Mesothelial cell of epicardium (in vitro differentiated cells): ENCODE measurements around the gene SLC22A5. TPM values are rescaled to one million over a fixed set of nuclear protein-coding genes. Genes with fewer than 3 reads are reported as not detected.

Experiments used
- DNase-seq, 2 experiments: peaks; one replicate each; pipeline ENCODE4 v3.0.0; 2021; ENCODE audit warnings: low spot score in 2 of 2; ENCODE audit not compliant: unreplicated experiment in 2 of 2
- H3K27ac Mint-ChIP-seq: 2 replicates; pipeline ENCODE4 v1.8.0; 2021; ENCODE audit warnings: mixed read lengths
- H3K27me3 Mint-ChIP-seq: 2 replicates; pipeline ENCODE4 v1.8.0; 2021; ENCODE audit warnings: low read depth, mixed read lengths
- H3K36me3 Mint-ChIP-seq: 2 replicates; pipeline ENCODE4 v1.8.0; 2021; ENCODE audit warnings: mixed read lengths
- H3K4me1 Mint-ChIP-seq: 2 replicates; pipeline ENCODE4 v1.8.0; 2021; ENCODE audit warnings: mixed read lengths
- H3K4me3 Mint-ChIP-seq: 2 replicates; pipeline ENCODE4 v1.8.0; 2021; ENCODE audit warnings: mild to moderate bottlenecking, moderate library complexity, mixed read lengths
- H3K9me3 Mint-ChIP-seq: 2 replicates; pipeline ENCODE4 v1.8.0; 2021; ENCODE audit warnings: mixed read lengths
- total RNA-seq: library from RNA; stranded (reverse); gene quantifications from 3 replicates; pipeline ENCODE4 v1.2.1, GENCODE V29; 2021
- TF ChIP-seq, protein P1 (sequence below): fragments of 200-600 bp; sonication (generic); IDR thresholded peaks from one replicate; pipeline ENCODE4 v1.5.0; 2021; ENCODE audit warnings: antibody characterized with exemption; ENCODE audit not compliant: unreplicated experiment

Gene SLC22A5
- total RNA-seq, 1 donor from 2014 or later, result 31.1 TPM

DNA sequence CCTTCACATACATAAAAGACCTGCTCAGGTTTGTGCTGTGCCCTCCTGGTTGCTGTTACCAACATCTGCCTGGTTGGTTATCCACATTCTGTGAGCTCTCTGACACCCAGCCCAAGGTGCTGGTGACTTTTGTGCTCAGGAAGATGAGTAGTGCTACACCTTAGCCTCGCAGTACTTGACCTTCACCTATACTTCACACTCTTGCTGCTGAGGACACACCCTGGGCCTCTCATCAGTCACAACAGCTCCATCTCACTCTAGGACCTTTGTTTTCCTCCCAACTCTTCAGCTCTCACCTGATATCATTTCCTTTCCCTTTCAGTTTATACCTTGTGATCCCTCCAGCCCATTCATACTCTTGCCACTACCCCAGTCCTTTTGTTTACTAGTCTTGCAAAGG lies 10.7 kb upstream of the SLC22A5 start:
- H3K27ac Mint-ChIP-seq, result no peak overlapping the region
- peaks cover 40% of the 10 kb centered on the region for H3K36me3 Mint-ChIP-seq
- H3K4me1 Mint-ChIP-seq, result peaks cover 5% of the 10 kb centered on the region
- no peak overlapping the region for H3K4me3 Mint-ChIP-seq
- peaks cover 13% of the 10 kb centered on the region for H3K9me3 Mint-ChIP-seq
- H3K27me3 Mint-ChIP-seq, result no peaks in the 10 kb centered on the region
- DNase-seq, result no peak
- TF ChIP-seq, protein P1, sequence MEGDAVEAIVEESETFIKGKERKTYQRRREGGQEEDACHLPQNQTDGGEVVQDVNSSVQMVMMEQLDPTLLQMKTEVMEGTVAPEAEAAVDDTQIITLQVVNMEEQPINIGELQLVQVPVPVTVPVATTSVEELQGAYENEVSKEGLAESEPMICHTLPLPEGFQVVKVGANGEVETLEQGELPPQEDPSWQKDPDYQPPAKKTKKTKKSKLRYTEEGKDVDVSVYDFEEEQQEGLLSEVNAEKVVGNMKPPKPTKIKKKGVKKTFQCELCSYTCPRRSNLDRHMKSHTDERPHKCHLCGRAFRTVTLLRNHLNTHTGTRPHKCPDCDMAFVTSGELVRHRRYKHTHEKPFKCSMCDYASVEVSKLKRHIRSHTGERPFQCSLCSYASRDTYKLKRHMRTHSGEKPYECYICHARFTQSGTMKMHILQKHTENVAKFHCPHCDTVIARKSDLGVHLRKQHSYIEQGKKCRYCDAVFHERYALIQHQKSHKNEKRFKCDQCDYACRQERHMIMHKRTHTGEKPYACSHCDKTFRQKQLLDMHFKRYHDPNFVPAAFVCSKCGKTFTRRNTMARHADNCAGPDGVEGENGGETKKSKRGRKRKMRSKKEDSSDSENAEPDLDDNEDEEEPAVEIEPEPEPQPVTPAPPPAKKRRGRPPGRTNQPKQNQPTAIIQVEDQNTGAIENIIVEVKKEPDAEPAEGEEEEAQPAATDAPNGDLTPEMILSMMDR, result no peak

DNA sequence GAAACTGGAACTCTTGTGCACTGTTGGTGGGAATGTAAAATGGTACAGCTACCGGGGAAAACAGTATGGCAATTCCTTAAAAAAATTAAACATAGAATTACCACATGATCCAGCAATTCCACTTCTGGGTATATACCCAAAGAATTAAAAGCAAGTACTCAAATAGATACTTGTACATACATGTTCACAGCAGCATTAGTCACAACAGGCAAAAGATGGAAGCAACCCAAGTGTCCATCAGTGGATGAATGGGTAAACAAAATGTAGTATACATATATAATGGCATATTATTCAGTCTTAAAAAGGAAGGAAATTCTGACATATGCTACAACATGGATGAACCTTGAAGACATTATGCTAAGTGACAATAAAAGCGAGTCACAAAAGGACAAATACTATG lies 7.4 kb upstream of the SLC22A5 start:
- TF ChIP-seq, protein P1, result no peak
- H3K4me1 Mint-ChIP-seq, result peaks cover 13% of the 10 kb centered on the region

DNA sequence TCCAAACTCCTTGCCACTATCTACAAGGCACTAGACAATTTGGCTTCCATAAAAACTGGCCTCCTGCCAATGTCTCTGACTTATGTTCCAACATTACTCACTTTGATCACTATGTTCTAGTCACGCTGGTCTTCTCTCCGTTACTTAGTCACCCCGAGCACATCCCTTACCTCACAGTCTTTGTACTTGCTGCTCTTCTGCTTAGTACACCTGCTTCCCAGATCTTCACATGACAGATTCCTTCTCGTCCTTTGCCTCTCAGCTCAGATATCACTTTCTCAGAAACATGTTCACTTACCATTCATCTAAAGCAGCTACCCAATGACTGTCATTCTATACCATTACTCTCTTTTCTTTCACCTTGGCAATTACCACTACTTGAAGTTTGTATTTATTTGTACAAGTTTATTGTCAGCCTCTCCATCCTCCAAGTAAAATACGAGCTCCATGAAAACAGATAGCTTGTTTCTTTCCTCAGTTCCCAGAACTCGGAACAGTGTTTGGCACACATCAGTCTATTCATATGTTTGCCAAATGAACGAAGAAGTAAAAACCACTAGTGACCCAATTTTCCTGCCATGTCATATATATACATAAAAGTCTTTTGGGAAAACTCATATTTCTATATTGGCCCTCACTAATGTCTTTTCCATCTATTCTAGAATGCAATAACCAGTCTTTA lies 5.9 kb upstream of the SLC22A5 start:
- Mint-ChIP-seq H3K27ac (peak overlapping the region; percentile 62), H3K4me3 (no peak overlapping the region)

More for the DNA sequence above, 7.4 kb upstream of the SLC22A5 start:
- no peak overlapping the region for H3K4me3 Mint-ChIP-seq
- DNase-seq, result no peak
- H3K27me3 Mint-ChIP-seq, result no peaks in the 10 kb centered on the region
- peaks cover 45% of the 10 kb centered on the region for H3K36me3 Mint-ChIP-seq
- H3K9me3 Mint-ChIP-seq, result peaks cover 17% of the 10 kb centered on the region
- H3K27ac Mint-ChIP-seq, result no peak overlapping the region

DNA sequence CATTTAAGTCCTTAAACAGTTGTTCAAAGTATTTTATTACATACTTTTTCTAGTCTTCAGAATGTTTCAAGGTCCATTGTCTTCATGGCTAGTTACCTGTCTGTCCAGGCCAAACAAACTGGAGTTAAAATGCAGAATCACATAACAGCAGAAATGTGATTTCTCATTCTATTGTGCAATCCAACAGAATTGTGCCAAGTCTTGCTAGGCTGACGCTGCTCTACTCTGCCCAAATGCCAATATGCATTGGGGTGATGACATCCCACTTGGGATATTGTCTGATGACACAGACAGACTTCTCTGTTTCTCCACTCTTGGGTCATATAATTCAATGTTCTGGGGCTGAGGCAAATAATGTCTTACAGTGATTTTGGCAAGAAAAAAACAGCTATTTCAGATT lies 5.2 kb upstream of the SLC22A5 start:
- TF ChIP-seq, protein P1, result no peak
- Mint-ChIP-seq H3K36me3 (peaks cover 45% of the 10 kb centered on the region), H3K27me3 (no peaks in the 10 kb centered on the region), H3K9me3 (peaks cover 17% of the 10 kb centered on the region), H3K4me3 (no peak overlapping the region), H3K4me1 (peaks cover 26% of the 10 kb centered on the region), H3K27ac (peak overlapping the region; percentile 33)
- DNase-seq, result no peak

More for the DNA sequence above, 5.9 kb upstream of the SLC22A5 start:
- no peak for DNase-seq
- H3K27me3 Mint-ChIP-seq, result no peaks in the 10 kb centered on the region
- peaks cover 17% of the 10 kb centered on the region for H3K9me3 Mint-ChIP-seq
- peaks cover 22% of the 10 kb centered on the region for H3K4me1 Mint-ChIP-seq
- H3K36me3 Mint-ChIP-seq, result peaks cover 45% of the 10 kb centered on the region
- TF ChIP-seq, protein P1, result no peak

DNA sequence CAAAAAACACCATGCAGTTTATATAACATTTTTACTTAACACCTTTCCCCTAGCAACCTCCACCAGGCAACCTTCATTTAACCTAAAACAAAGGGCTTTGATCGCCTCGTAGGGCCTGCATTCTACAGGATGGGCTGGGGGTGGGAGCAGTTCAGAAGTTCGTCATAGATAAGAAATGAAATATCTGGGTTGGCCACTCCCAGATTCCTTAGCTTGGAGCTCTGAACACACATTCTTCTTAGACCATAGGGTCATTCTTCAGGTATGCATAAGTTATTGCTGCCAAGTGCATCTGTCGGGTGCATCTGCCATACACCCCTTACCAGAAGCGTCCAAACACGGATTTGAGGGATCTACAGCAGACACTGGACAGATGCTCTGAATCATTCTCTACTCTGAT lies 4.3 kb upstream of the SLC22A5 start:
- peak overlapping the region; percentile 77 for H3K27ac Mint-ChIP-seq
- TF ChIP-seq, protein P1, result no peak
- H3K36me3 Mint-ChIP-seq, result peaks cover 41% of the 10 kb centered on the region
- H3K27me3 Mint-ChIP-seq, result no peaks in the 10 kb centered on the region
- H3K9me3 Mint-ChIP-seq, result peaks cover 13% of the 10 kb centered on the region
- DNase-seq, result no peak
- H3K4me3 Mint-ChIP-seq, result no peak overlapping the region
- peaks cover 26% of the 10 kb centered on the region for H3K4me1 Mint-ChIP-seq
